Ovary (tissue), 9 donors: ENCODE results near the gene WDR26. TPM values are rescaled to one million over a fixed set of nuclear protein-coding genes. Genes with fewer than 3 reads are reported as not detected.

Experiments
- DNase-seq, 5 donors: peaks; one replicate each; pipeline ENCODE4 v3.0.0-alpha.2; 2019 to 2020
- H3K27ac ChIP-seq, 2 donors: fragments of 200-600 bp; one replicate each; pipeline versions ENCODE4 v1.5.1 to v1.8.0; 2019 to 2022
- H3K27me3 ChIP-seq: fragments of 200-600 bp; one replicate; pipeline ENCODE4 v1.8.0; 2022
- H3K36me3 ChIP-seq: fragments of 200-600 bp; sonication (generic); one replicate; pipeline ENCODE4 v1.5.1; 2019
- H3K4me1 ChIP-seq: one replicate; pipeline ENCODE4 v1.8.1; 2013; ENCODE audit warnings: mild to moderate bottlenecking, moderate library complexity; ENCODE audit not compliant: insufficient read depth
- H3K4me3 ChIP-seq: fragments of 200-600 bp; sonication (generic); one replicate; pipeline ENCODE4 v1.5.1; 2017
- H3K9me3 ChIP-seq, 2 donors: fragments of 200-600 bp in 1 of 2; sonication (generic) in 1 of 2; one replicate each; pipeline versions ENCODE4 v1.5.1 to v1.8.1; 2013 to 2019; ENCODE audit warnings: mild to moderate bottlenecking in 1 of 2, moderate library complexity in 1 of 2
- EP300 ChIP-seq: sonication (generic); formaldehyde crosslinking; IDR thresholded peaks from one replicate; pipeline ENCODE4 v1.6.1; 2017; ENCODE audit warnings: antibody characterized with exemption
- POLR2A ChIP-seq: fragments of 450-650 bp; IDR thresholded peaks from one replicate; pipeline ENCODE4 v1.6.1; 2017; ENCODE audit warnings: antibody characterized with exemption, mild to moderate bottlenecking, moderate library complexity
- WGBS, 3 donors: extraction: QIAGEN DNeasy Blood & Tissue Kit in 1 of 3; methylation state at CpG; one replicate each; pipeline versions ENCODE4 v1.1.5 to v1.1.7; 2013 to 2017; 5-methylcytosine and 5-hydroxymethylcytosine counted together
- intact Hi-C, 4 donors: fragments of 100-400 bp; cut with DNase I; formaldehyde crosslinking; loops; one replicate each; pipeline versions ENCODE4 v1.11.0 to v1.15.1; 2022 to 2023
- polyA plus RNA-seq, 2 donors: library from polyadenylated mRNA; stranded (reverse); fragments of 200-250 nt in 1 of 2; fragments of 350-450 nt in 1 of 2; fragmentation: Illumina TruSeq in 1 of 2; extraction: RNeasy Lipid Tissue Mini Kit (QIAGEN cat#74804) in 1 of 2; gene quantifications; one replicate each; pipeline ENCODE4 v1.2.3, GENCODE V29; 2013 to 2014
- total RNA-seq, 7 donors: library from RNA; depleted of rRNA in 2 of 7; stranded (reverse); fragments of >200 nt in 2 of 7; fragmentation: NEBNext Ultra II Directional in 3 of 7; extraction: Animal tissue kit (Norgen Biotek cat#: 25700) in 3 of 7; gene quantifications; one replicate each; pipeline versions ENCODE4 v1.1.0 to v1.2.4, GENCODE V29; 2016 to 2023
- TF ChIP-seq, protein P1 (sequence below), 3 donors: fragments of 450-650 bp in 2 of 3; fragments of 200-600 bp in 1 of 3; IDR thresholded peaks; one replicate each; pipeline versions ENCODE4 v1.5.1 to v1.8.0; 2016 to 2022; ENCODE audit warnings: antibody characterized with exemption in 3 of 3, mild to moderate bottlenecking in 1 of 3
- donor health status: DM: no; HTN: no; CAD: no; lungs with moderate emphysema.
- donor health status: DM: no; HTN: no; CAD: no.
- donor health status: Bipolar disorder and iron deficiency.
- donor health status: DM: yes; HTN: yes; CAD: no.
- donor health status: DM: no; HTN: no; CAD: no.
- donor health status: DM: yes; HTN: yes; CAD: no.

WDR26 gene
- total and polyA plus RNA-seq, 9 donors = 28.5 to 66.5 (median 56.5) TPM

DNA sequence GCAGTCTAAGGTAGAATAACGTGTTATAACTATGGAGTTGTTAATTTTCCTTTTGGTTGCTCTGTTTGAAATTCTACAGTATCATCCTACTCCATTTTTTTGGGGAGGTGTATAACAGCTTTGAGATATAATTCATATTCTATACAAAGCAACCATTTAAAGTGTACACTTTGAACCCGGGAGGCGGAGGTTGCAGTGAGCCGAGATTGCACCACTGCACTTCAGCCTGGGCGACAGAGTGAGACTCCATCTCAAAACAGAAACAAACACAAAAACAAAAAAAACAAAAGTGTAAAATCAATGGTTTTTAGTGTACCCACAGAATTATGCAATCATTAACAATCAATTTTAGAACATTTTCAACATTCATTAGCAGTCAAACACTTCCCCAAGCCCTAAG lies 44.1 kb downstream of the WDR26 start:
- intact Hi-C loops = no loop called here

DNA sequence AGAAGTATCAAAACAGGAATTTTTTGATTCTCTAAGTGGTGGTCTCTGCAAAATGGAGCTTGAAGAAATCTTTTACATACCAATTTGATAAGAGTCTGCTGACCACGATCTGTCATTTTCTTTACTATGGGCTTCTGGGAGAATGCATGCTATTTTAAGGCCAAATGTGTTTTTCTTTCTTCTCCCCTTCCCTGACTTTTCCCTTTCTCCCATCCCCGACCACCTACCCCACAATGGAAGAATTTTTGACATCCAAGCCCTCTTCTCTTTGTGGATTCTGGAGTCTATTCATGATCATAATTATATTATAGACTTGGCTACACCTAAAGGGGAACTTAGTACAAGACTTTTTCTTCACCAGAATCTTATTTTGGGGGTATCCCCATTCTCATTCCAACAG lies 46.7 kb downstream of the WDR26 start:
- no peak for DNase-seq
- Histone ChIP-seq H3K36me3 (no peaks in the 10 kb centered on the region), H3K4me1 (no peaks in the 10 kb centered on the region), H3K27me3 (no peaks in the 10 kb centered on the region), H3K27ac (no peak overlapping the region), H3K4me3 (no peak overlapping the region), H3K9me3 (no peaks in the 10 kb centered on the region)
- 61 to 74% (median 66%) methylated on average over 2 of the region's 2 CpGs for WGBS, 3 donors
- intact Hi-C loops = no loop called here
- TF ChIP-seq POLR2A = no peak
- no peak for TF ChIP-seq EP300
- TF ChIP-seq, protein P1, sequence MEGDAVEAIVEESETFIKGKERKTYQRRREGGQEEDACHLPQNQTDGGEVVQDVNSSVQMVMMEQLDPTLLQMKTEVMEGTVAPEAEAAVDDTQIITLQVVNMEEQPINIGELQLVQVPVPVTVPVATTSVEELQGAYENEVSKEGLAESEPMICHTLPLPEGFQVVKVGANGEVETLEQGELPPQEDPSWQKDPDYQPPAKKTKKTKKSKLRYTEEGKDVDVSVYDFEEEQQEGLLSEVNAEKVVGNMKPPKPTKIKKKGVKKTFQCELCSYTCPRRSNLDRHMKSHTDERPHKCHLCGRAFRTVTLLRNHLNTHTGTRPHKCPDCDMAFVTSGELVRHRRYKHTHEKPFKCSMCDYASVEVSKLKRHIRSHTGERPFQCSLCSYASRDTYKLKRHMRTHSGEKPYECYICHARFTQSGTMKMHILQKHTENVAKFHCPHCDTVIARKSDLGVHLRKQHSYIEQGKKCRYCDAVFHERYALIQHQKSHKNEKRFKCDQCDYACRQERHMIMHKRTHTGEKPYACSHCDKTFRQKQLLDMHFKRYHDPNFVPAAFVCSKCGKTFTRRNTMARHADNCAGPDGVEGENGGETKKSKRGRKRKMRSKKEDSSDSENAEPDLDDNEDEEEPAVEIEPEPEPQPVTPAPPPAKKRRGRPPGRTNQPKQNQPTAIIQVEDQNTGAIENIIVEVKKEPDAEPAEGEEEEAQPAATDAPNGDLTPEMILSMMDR (IDR thresholded peaks at IDR 0.05) = no peak

More for the DNA sequence above, 44.1 kb downstream of the WDR26 start:
- H3K27ac ChIP-seq = no peak overlapping the region
- TF ChIP-seq POLR2A (no peak), EP300 (no peak)
- TF ChIP-seq, protein P1 (IDR thresholded peaks at IDR 0.05) = no peak
- H3K27me3 ChIP-seq = no peaks in the 10 kb centered on the region
- DNase-seq = no peak
- H3K4me1 ChIP-seq = no peaks in the 10 kb centered on the region
- 92 to 95% (median 92%) methylated on average over 5 of the region's 5 CpGs for WGBS, 3 donors
- H3K9me3 ChIP-seq = no peaks in the 10 kb centered on the region
- no peak overlapping the region for H3K4me3 ChIP-seq
- H3K36me3 ChIP-seq = no peaks in the 10 kb centered on the region

DNA sequence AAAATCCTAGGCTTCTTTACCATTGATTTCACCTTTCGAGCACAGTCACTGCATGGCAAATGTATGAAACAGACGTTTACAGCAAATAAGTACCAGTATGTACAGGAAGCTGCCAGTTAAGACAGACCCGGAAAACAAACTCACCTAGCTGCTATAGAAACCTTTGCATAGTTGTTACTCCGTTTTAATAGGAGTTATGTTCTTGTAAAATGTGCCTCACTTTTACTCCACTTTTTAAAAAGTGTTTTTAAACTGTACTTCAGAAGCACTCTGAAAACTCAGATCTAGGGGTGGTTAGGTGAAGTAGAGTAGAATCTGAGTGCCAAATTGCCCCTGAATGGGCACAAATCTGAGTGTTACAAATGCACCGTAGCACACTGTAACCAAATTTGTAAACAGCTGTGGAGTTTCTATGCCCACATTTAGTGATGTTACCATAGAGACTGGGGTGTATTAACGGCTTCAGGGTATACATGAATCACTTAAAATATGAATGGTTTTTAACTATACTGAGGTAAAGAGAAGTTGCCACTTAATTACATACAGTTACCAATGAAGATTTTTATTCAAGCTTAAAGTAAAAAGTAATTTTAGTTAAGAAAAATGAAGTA lies 47.2 kb downstream of the WDR26 start:
- DNase-seq = no peak
- TF ChIP-seq EP300 = no peak
- TF ChIP-seq, protein P1 (IDR thresholded peaks at IDR 0.05) = no peak
- Histone ChIP-seq H3K4me3 (no peak overlapping the region), H3K9me3 (no peaks in the 10 kb centered on the region), H3K36me3 (no peaks in the 10 kb centered on the region), H3K27me3 (no peaks in the 10 kb centered on the region), H3K27ac (no peak overlapping the region), H3K4me1 (no peaks in the 10 kb centered on the region)
- intact Hi-C loops = no loop called here
- 65 to 71% (median 68%) methylated on average over 6 of the region's 6 CpGs for WGBS, 3 donors

DNA sequence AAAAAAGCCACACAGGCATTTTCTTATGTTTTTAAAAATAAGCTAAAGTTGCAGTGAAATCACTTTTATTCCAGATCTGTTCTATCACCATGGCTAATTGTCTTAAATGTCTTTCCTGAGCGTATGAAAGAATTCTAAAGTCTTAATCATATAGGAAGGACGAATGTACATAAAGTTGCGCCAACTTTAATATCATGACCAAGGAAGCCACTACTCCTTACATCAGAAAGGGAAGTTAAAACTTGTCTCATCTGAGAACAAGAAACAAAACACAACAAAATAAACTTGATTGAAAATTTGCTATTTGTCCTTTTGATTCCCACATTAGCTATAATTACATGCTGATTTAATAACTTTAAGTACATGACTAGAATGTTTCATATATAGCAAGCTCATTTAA lies 51.4 kb downstream of the WDR26 start:
- no peaks in the 10 kb centered on the region for H3K36me3 ChIP-seq

More for the DNA sequence above, 51.4 kb downstream of the WDR26 start:
- no peaks in the 10 kb centered on the region for H3K27me3 ChIP-seq
- H3K4me3 ChIP-seq = no peak overlapping the region
- intact Hi-C loops = no loop called here
- DNase-seq = no peak
- no peaks in the 10 kb centered on the region for H3K9me3 ChIP-seq
- WGBS, 3 donors = 91 to 95% (median 95%) methylated on average over 3 of the region's 3 CpGs
- TF ChIP-seq, protein P1 (IDR thresholded peaks at IDR 0.05) = no peak
- no peak for TF ChIP-seq EP300
- TF ChIP-seq POLR2A = no peak
- H3K27ac ChIP-seq = no peak overlapping the region
- no peaks in the 10 kb centered on the region for H3K4me1 ChIP-seq
